Measurements from ENCODE around the gene CALCOCO2. TPM values are rescaled to one million over a fixed set of nuclear protein-coding genes. Genes with fewer than 3 reads are reported as not detected.

CALCOCO2 gene
- polyA plus RNA-seq, 1 donor from 2014 or later = 4.5 TPM

GRCh38 chr17:48873209-48873608 is 42.4 kb downstream of the CALCOCO2 start:
- no peaks in the 10 kb centered on the region for H3K79me2 ChIP-seq (replicated peaks; ENCODE audit: insufficient read depth, low read length)
- H4K20me1 ChIP-seq (ENCODE audit: insufficient read depth) = no peaks in the 10 kb centered on the region
- no peak overlapping the region for H3K9ac ChIP-seq (ENCODE audit: low read length)
- H3K4me3 ChIP-seq (ENCODE audit: low read length) = no peak overlapping the region
- H3F3A ChIP-seq (ENCODE audit: insufficient read depth, low read length, poor library complexity, severe bottlenecking) = no peaks in the 10 kb centered on the region
- no peak overlapping the region for H3K4me2 ChIP-seq (ENCODE audit: low read length)
- H3K9me2 ChIP-seq (ENCODE audit: insufficient read depth, low read length) = no peaks in the 10 kb centered on the region
- no peak overlapping the region for H2AFZ ChIP-seq (ENCODE audit: low read depth, low read length)
- TF ChIP-seq TAF1 (IDR thresholded peaks at IDR 0.05; ENCODE audit: low read depth) (no peak), CTCF (IDR thresholded peaks at IDR 0.05; ENCODE audit: poor library complexity, severe bottlenecking) (no peak), SMC3 (conservative IDR thresholded peaks at IDR 0.05; ENCODE audit: poor library complexity) (no peak), REST (IDR thresholded peaks at IDR 0.05; ENCODE audit: borderline replicate concordance) (no peak), POLR2AphosphoS5 (IDR thresholded peaks at IDR 0.05) (no peak), MXI1 (conservative IDR thresholded peaks at IDR 0.05; ENCODE audit: poor library complexity, severe bottlenecking) (no peak), RAD21 (conservative IDR thresholded peaks at IDR 0.05) (no peak), EZH2 (IDR thresholded peaks at IDR 0.05; ENCODE audit: borderline replicate concordance, insufficient read depth, low read length, poor library complexity, severe bottlenecking) (no peak), EP300 (conservative IDR thresholded peaks at IDR 0.05; ENCODE audit: poor library complexity, severe bottlenecking) (no peak)
- H3K27ac ChIP-seq (ENCODE audit: low read length) = no peak overlapping the region
- H3K36me3 ChIP-seq (ENCODE audit: insufficient read depth, low read length) = no peaks in the 10 kb centered on the region
- no peaks in the 10 kb centered on the region for H3K27me3 ChIP-seq (ENCODE audit: insufficient read depth, low read depth, low read length)
- no peaks in the 10 kb centered on the region for H3K9me3 ChIP-seq (ENCODE audit: low read length)

- no peak for TF ChIP-seq RAD21 (conservative IDR thresholded peaks at IDR 0.05)
- no peak for TF ChIP-seq SMC3 (conservative IDR thresholded peaks at IDR 0.05; ENCODE audit: poor library complexity)
- no peak for TF ChIP-seq CTCF (IDR thresholded peaks at IDR 0.05; ENCODE audit: poor library complexity, severe bottlenecking)
- no peak for TF ChIP-seq EZH2 (IDR thresholded peaks at IDR 0.05; ENCODE audit: borderline replicate concordance, insufficient read depth, low read length, poor library complexity, severe bottlenecking)
- TF ChIP-seq MXI1 (conservative IDR thresholded peaks at IDR 0.05; ENCODE audit: poor library complexity, severe bottlenecking) = no peak
- TF ChIP-seq REST (IDR thresholded peaks at IDR 0.05; ENCODE audit: borderline replicate concordance) = no peak
- no peak for TF ChIP-seq TAF1 (IDR thresholded peaks at IDR 0.05; ENCODE audit: low read depth)
- TF ChIP-seq EP300 (conservative IDR thresholded peaks at IDR 0.05; ENCODE audit: poor library complexity, severe bottlenecking) = no peak
- TF ChIP-seq POLR2AphosphoS5 (IDR thresholded peaks at IDR 0.05) = no peak
- Histone ChIP-seq H3K27me3 (ENCODE audit: insufficient read depth, low read depth, low read length) (no peaks in the 10 kb centered on the region), H3K9ac (ENCODE audit: low read length) (no peak overlapping the region), H4K20me1 (ENCODE audit: insufficient read depth) (no peaks in the 10 kb centered on the region), H3K9me2 (ENCODE audit: insufficient read depth, low read length) (no peaks in the 10 kb centered on the region), H2AFZ (ENCODE audit: low read depth, low read length) (no peak overlapping the region), H3K9me3 (ENCODE audit: low read length) (no peaks in the 10 kb centered on the region), H3K4me3 (ENCODE audit: low read length) (no peak overlapping the region), H3K36me3 (ENCODE audit: insufficient read depth, low read length) (no peaks in the 10 kb centered on the region), H3K4me2 (ENCODE audit: low read length) (no peak overlapping the region), H3K27ac (ENCODE audit: low read length) (no peak overlapping the region), H3F3A (ENCODE audit: insufficient read depth, low read length, poor library complexity, severe bottlenecking) (no peaks in the 10 kb centered on the region), H3K79me2 (replicated peaks; ENCODE audit: insufficient read depth, low read length) (no peaks in the 10 kb centered on the region)
These were observed 43.0 kb downstream of the CALCOCO2 start for GRCh38 chr17:48873696-48874443.

All from neural cell (in vitro differentiated cells).